A673 (cell line): ENCODE measurements around the gene DYNLT5. TPM values are rescaled to one million over a fixed set of nuclear protein-coding genes. Genes with fewer than 3 reads are reported as not detected.

Experiments
- BruUV-seq: library from RNA; stranded (reverse); fragments of 400-500 nt; replicated peaks from 2 replicates; lab custom pipeline; 2021; lab: Mats Ljungman, UMichigan
- CTCF ChIA-PET: fragments of 300-600 bp; sonication (Branson Sonifier 250); formaldehyde crosslinking; loops from one replicate; lab custom pipeline; 2022; ENCODE audit warnings: antibody characterized with exemption; lab: Charles Lee
- POLR2A ChIA-PET: fragments of 300-600 bp; sonication (Branson Sonifier 250); formaldehyde crosslinking; loops from one replicate; lab custom pipeline; 2022; ENCODE audit warnings: antibody characterized with exemption; ENCODE audit not compliant: low non-redundant PET; lab: Charles Lee
- DNase-seq: peaks from one replicate; pipeline ENCODE4 v3.0.0-alpha.2; 2015; ENCODE audit warnings: low spot score
- H3K27ac ChIP-seq: fragments of 200-600 bp; sonication (generic); 2 replicates; pipeline ENCODE4 v1.5.1; 2016; ENCODE audit warnings: mixed run types, low read depth, mild to moderate bottlenecking, mixed read lengths, antibody characterized with exemption, low read length; ENCODE audit not compliant: poor library complexity, severe bottlenecking
- H3K27me3 ChIP-seq: fragments of 200-600 bp; sonication (generic); replicated peaks from 2 replicates; pipeline ENCODE4 v1.6.1; 2017; ENCODE audit warnings: mixed run types, low read depth, mild to moderate bottlenecking, mixed read lengths, antibody characterized with exemption, low read length; ENCODE audit not compliant: insufficient read depth, poor library complexity
- H3K36me3 ChIP-seq: fragments of 200-600 bp; sonication (generic); 2 replicates; pipeline ENCODE4 v1.6.1; 2016; ENCODE audit warnings: mixed run types, mild to moderate bottlenecking, mixed read lengths, antibody characterized with exemption, low read length; ENCODE audit not compliant: insufficient read depth, poor library complexity, severe bottlenecking
- H3K4me1 ChIP-seq: fragments of 200-600 bp; sonication (generic); 2 replicates; pipeline ENCODE4 v1.6.1; 2017; ENCODE audit warnings: mixed run types, mild to moderate bottlenecking, mixed read lengths, antibody characterized with exemption, low read length; ENCODE audit not compliant: insufficient read depth, poor library complexity, severe bottlenecking
- H3K4me3 ChIP-seq: fragments of 200-600 bp; sonication (generic); 2 replicates; pipeline ENCODE4 v1.5.1; 2016; ENCODE audit warnings: low read depth, mixed run types, mild to moderate bottlenecking, mixed read lengths, low read length; ENCODE audit not compliant: poor library complexity, severe bottlenecking
- H3K9me3 ChIP-seq: fragments of 200-600 bp; sonication (generic); 2 replicates; pipeline ENCODE4 v1.6.1; 2016; ENCODE audit warnings: mixed run types, low read depth, mild to moderate bottlenecking, mixed read lengths, antibody characterized with exemption, low read length; ENCODE audit not compliant: poor library complexity, severe bottlenecking
- EZH2 ChIP-seq: fragments of 200-600 bp; sonication (generic); IDR thresholded peaks from 2 replicates; pipeline ENCODE4 v1.6.1; 2017; ENCODE audit warnings: borderline replicate concordance, low read depth, mild to moderate bottlenecking, mixed read lengths, antibody characterized with exemption, low read length; ENCODE audit not compliant: poor library complexity, severe bottlenecking
- intact Hi-C: fragments of 100-400 bp; cut with micrococcal nuclease; formaldehyde crosslinking; loops from one replicate; pipeline ENCODE4 v1.10.0; 2022; ENCODE audit not compliant: unreplicated experiment
- total RNA-seq: library from RNA; stranded (reverse); gene quantifications from 2 replicates; pipeline ENCODE4 v1.2.3, GENCODE V29; 2021
- TF ChIP-seq, protein P1 (sequence below): fragments of 300-800, 200-600 bp; sonication (generic); conservative IDR thresholded peaks from 2 replicates; pipeline ENCODE4 v1.5.1; 2017; ENCODE audit warnings: low read depth, mild to moderate bottlenecking, antibody characterized with exemption, low read length, moderate library complexity, mixed read lengths

DYNLT5 gene
- total RNA-seq, 1 experiment from 2014 or later: not detected

DNA sequence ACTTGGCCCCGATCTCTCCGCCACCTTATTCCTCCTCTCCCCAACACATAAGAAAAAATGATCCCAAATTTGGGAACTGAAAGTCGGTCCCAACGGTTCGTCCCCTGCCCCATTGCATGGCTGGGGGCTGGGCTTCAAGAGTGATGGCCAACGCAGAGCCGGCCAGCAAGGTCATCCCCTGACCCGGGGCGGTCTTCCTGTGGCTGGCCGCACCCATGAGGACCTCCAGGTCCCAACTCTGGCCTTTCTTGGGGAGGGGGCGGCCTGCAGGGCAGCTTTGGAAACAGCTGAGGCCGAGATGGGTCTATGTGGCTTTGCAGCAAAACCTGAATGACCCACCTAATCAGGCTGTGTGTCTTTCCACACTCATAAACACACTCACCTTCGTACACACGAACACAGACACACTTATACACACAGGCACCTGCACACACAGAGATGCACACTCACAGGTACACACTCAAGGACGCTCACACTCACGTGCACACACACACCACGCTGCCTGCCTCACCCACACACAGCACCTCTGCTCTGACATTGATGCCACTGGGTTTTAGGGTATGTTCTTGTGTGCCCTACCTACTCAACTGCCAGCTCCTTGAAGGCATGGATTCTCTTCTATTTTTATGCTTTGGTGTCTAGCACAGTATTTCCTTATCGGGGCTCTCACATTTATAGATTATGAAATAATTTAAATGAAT, 562 bp downstream of the DYNLT5 start:
- CTCF ChIA-PET: no interaction called here
- Histone ChIP-seq H3K4me1 (peaks cover 3% of the 10 kb centered on the region), H3K4me3 (no peak overlapping the region), H3K36me3 (no peaks in the 10 kb centered on the region), H3K9me3 (no peaks in the 10 kb centered on the region), H3K27me3 (no peaks in the 10 kb centered on the region), H3K27ac (no peak overlapping the region)
- TF ChIP-seq EZH2: no peak
- TF ChIP-seq, protein P1, sequence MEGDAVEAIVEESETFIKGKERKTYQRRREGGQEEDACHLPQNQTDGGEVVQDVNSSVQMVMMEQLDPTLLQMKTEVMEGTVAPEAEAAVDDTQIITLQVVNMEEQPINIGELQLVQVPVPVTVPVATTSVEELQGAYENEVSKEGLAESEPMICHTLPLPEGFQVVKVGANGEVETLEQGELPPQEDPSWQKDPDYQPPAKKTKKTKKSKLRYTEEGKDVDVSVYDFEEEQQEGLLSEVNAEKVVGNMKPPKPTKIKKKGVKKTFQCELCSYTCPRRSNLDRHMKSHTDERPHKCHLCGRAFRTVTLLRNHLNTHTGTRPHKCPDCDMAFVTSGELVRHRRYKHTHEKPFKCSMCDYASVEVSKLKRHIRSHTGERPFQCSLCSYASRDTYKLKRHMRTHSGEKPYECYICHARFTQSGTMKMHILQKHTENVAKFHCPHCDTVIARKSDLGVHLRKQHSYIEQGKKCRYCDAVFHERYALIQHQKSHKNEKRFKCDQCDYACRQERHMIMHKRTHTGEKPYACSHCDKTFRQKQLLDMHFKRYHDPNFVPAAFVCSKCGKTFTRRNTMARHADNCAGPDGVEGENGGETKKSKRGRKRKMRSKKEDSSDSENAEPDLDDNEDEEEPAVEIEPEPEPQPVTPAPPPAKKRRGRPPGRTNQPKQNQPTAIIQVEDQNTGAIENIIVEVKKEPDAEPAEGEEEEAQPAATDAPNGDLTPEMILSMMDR: no peak
- no peak for DNase-seq
- no TSS peak for BruUV-seq
- POLR2A ChIA-PET: no interaction called here
- intact Hi-C loops: no loop called here

DNA sequence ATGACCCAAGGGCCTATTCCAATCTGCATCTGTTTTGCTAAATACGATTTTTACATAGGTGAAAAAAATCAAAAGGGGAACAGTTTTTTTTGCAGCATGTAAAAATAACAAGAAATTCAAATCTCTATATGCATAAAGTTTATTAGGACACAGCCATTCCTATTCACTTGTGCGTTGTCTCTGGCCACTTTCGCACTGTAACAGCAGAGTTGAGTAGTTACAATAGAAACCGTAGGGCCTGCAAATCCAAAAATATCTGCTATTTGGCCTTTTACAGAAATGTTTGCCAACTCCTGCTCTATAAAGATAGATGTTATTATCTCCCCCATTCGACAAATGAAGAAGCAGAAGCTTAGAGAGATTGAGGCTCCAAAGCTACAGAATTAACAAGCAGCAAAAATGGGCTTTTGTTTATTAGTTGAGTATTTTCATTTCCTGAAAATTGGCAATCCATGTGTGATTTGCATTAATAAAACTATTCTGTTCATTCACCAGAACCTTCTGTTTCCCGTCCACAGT, 5.5 kb downstream of the DYNLT5 start:
- no TSS peak for BruUV-seq
- intact Hi-C loops: no loop called here
- Histone ChIP-seq H3K27me3 (no peaks in the 10 kb centered on the region), H3K9me3 (no peaks in the 10 kb centered on the region), H3K36me3 (no peaks in the 10 kb centered on the region), H3K4me1 (peaks cover 12% of the 10 kb centered on the region), H3K27ac (no peak overlapping the region), H3K4me3 (no peak overlapping the region)
- TF ChIP-seq EZH2: no peak
- TF ChIP-seq, protein P1: no peak
- ChIA-PET POLR2A (no interaction called here), CTCF (no interaction called here)
- DNase-seq: no peak

DNA sequence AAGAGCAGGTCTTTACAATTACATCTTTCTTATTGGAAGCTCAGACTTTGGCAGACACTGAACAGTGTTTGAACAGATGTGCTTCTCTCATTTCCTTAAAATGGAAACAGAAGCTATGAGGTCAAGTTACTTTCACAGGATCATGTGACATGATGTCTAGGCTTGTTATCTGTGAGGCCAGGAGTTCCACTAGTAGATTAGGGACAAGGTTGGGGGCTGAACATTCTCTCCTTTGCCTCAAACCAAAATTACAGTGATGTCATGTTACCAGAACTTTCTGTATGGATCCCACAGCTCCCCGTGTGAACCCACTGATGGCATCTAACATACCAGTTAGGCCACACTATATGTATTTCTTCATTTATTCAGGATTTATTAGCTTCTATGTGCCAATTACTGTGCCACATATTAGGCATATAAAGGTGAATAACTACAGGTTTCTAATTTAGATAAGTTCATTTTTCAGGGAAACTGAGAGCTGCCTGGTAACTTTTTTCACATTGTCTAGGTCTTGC, 6.0 kb downstream of the DYNLT5 start:
- DNase-seq: peak; percentile 17
- no peaks in the 10 kb centered on the region for H3K9me3 ChIP-seq
- H3K4me1 ChIP-seq: peaks cover 12% of the 10 kb centered on the region
- H3K36me3 ChIP-seq: no peaks in the 10 kb centered on the region
- intact Hi-C loops: no loop called here
- H3K27me3 ChIP-seq: no peaks in the 10 kb centered on the region
- CTCF ChIA-PET: no interaction called here
- no peak for TF ChIP-seq EZH2
- TF ChIP-seq, protein P1: no peak
- no TSS peak for BruUV-seq
- POLR2A ChIA-PET: no interaction called here
- H3K4me3 ChIP-seq: no peak overlapping the region
- no peak overlapping the region for H3K27ac ChIP-seq
